Neuronal stem cell (in vitro differentiated cells): Measurements from ENCODE around the gene ZNF784.
A peak's percentile ranks its signal among the peaks of the same experiment; 100 is the strongest.

Source experiments
- DNase-seq: peaks from one replicate; pipeline ENCODE4 v3.0.0-alpha.2; 2013; ENCODE audit warnings: low spot score
- H2AFZ ChIP-seq: one replicate; pipeline ENCODE4 v1.6.1; 2013; ENCODE audit warnings: mild to moderate bottlenecking, low read length, inconsistent platforms
- H2AK5ac ChIP-seq: 2 replicates; pipeline ENCODE4 v1.6.1; 2013; ENCODE audit warnings: low read depth, mild to moderate bottlenecking, inconsistent platforms, low read length, moderate library complexity, mixed read lengths
- H2BK120ac ChIP-seq: 2 replicates; pipeline ENCODE4 v1.6.1; 2013; ENCODE audit warnings: low read depth, mild to moderate bottlenecking, inconsistent platforms, low read length, moderate library complexity, mixed read lengths
- H2BK12ac ChIP-seq: one replicate; pipeline ENCODE4 v1.6.1; 2013; ENCODE audit warnings: low read length, inconsistent platforms
- H2BK15ac ChIP-seq: 2 replicates; pipeline ENCODE4 v1.6.1; 2013; ENCODE audit warnings: mild to moderate bottlenecking, low read length, inconsistent platforms, mixed read lengths
- H2BK5ac ChIP-seq: one replicate; pipeline ENCODE4 v1.6.1; 2013; ENCODE audit warnings: inconsistent platforms, mild to moderate bottlenecking, low read length, moderate library complexity
- H3K14ac ChIP-seq: one replicate; pipeline ENCODE4 v1.6.1; 2013; ENCODE audit warnings: low read length, inconsistent platforms
- H3K18ac ChIP-seq: 2 replicates; pipeline ENCODE4 v1.6.1; 2013; ENCODE audit warnings: low read length, inconsistent platforms
- H3K23ac ChIP-seq: 2 replicates; pipeline ENCODE4 v1.6.1; 2013; ENCODE audit warnings: low read depth, mild to moderate bottlenecking, mixed read lengths, low read length, inconsistent platforms; ENCODE audit not compliant: poor library complexity
- H3K27ac ChIP-seq: replicated peaks from 3 replicates; pipeline ENCODE4 v1.5.1; 2013; ENCODE audit warnings: low read length, inconsistent platforms
- H3K27me3 ChIP-seq, 3 experiments: 2 replicates each; pipeline ENCODE4 v1.6.1; 2013; ENCODE audit warnings: low read length in 3 of 3, mild to moderate bottlenecking in 2 of 3, inconsistent platforms in 1 of 3, low read depth in 1 of 3, mixed read lengths in 1 of 3, moderate library complexity in 1 of 3; ENCODE audit not compliant: control insufficient read depth in 3 of 3, insufficient read depth in 3 of 3
- H3K36me3 ChIP-seq, 2 donors: replicated peaks in 1 of 2; 2 replicates each; pipeline ENCODE4 v1.6.1; 2013; ENCODE audit warnings: low read length in 2 of 2; ENCODE audit not compliant: control insufficient read depth in 2 of 2, insufficient read depth in 2 of 2
- H3K4ac ChIP-seq: 2 replicates; pipeline ENCODE4 v1.6.1; 2013; ENCODE audit warnings: inconsistent platforms, mild to moderate bottlenecking, low read length, moderate library complexity
- H3K4me1 ChIP-seq, 2 donors: 1 replicate in 1 of 2; 2 replicates in 1 of 2; pipeline ENCODE4 v1.6.1; 2013; ENCODE audit warnings: low read length in 2 of 2, low read depth in 1 of 2; ENCODE audit not compliant: control insufficient read depth in 2 of 2, insufficient read depth in 1 of 2
- H3K4me2 ChIP-seq: one replicate; pipeline ENCODE4 v1.6.1; 2013; ENCODE audit warnings: mild to moderate bottlenecking, low read length, inconsistent platforms; ENCODE audit not compliant: insufficient read depth, poor library complexity, severe bottlenecking
- H3K4me3 ChIP-seq, 2 donors: 2 replicates each; pipeline ENCODE4 v1.5.1; 2013; ENCODE audit warnings: low read length in 2 of 2, mild to moderate bottlenecking in 2 of 2, inconsistent platforms in 1 of 2, moderate library complexity in 1 of 2
- H3K79me1 ChIP-seq: one replicate; pipeline ENCODE4 v1.6.1; 2013; ENCODE audit warnings: low read depth, mild to moderate bottlenecking, inconsistent platforms, low read length, moderate library complexity
- H3K9ac ChIP-seq: one replicate; pipeline ENCODE4 v1.6.1; 2013; ENCODE audit warnings: mild to moderate bottlenecking, low read depth, low read length, inconsistent platforms; ENCODE audit not compliant: poor library complexity
- H3K9me3 ChIP-seq, 2 donors: replicated peaks in 1 of 2; 2 replicates each; pipeline versions ENCODE3 to v1.6.1; 2013; ENCODE audit warnings: low read length in 2 of 2, mild to moderate bottlenecking in 2 of 2, inconsistent platforms in 1 of 2, low read depth in 1 of 2, mixed read lengths in 1 of 2, moderate library complexity in 1 of 2; ENCODE audit not compliant: control insufficient read depth in 2 of 2, insufficient read depth in 1 of 2
- H4K8ac ChIP-seq: one replicate; pipeline ENCODE4 v1.6.1; 2013; ENCODE audit warnings: low read depth, mild to moderate bottlenecking, inconsistent platforms, low read length, moderate library complexity
- H4K91ac ChIP-seq: one replicate; pipeline ENCODE4 v1.6.1; 2013; ENCODE audit warnings: low read length, low read depth, mild to moderate bottlenecking, inconsistent platforms; ENCODE audit not compliant: poor library complexity
- WGBS, 2 donors: extraction: QIAGEN DNeasy Blood & Tissue Kit; methylation state at CpG; one replicate each; pipeline ENCODE4 v1.1.7; 2013; ENCODE audit warnings: missing lambda C conversion rate in 2 of 2, mixed read lengths in 1 of 2; ENCODE audit not compliant: insufficient read length in 2 of 2, insufficient replicate concordance in 1 of 2; ENCODE audit errors: extremely low coverage in 2 of 2; 5-methylcytosine and 5-hydroxymethylcytosine counted together

ZNF784 gene

GRCh38 chr19:55616395-55616875 lies 7.9 kb downstream of the ZNF784 start:
- no peak overlapping the region for H3K9ac ChIP-seq
- H2BK5ac ChIP-seq = no peak overlapping the region
- no peak overlapping the region for H3K4me2 ChIP-seq
- H3K36me3 ChIP-seq = peaks cover 36 to 74% of the 10 kb centered on the region in 2 donors
- H3K4me1 ChIP-seq = no peaks in the 10 kb centered on the region
- H3K79me1 ChIP-seq = peaks cover 13% of the 10 kb centered on the region
- no peak overlapping the region for H3K4me3 ChIP-seq
- no peak overlapping the region for H2BK15ac ChIP-seq
- H3K14ac ChIP-seq = peak overlapping the region; percentile 17
- H3K9me3 ChIP-seq = peaks cover 0 to 4% of the 10 kb centered on the region in 2 donors
- no peaks in the 10 kb centered on the region for H3K27me3 ChIP-seq
- no peak overlapping the region for H2BK120ac ChIP-seq
- DNase-seq = no peak
- no peak overlapping the region for H4K91ac ChIP-seq
- H3K18ac ChIP-seq = no peak overlapping the region
- no peak overlapping the region for H4K8ac ChIP-seq
- H3K4ac ChIP-seq = no peak overlapping the region
- no peak overlapping the region for H2AFZ ChIP-seq
- no peak overlapping the region for H2AK5ac ChIP-seq
- no peak overlapping the region for H2BK12ac ChIP-seq
- peak overlapping the region; percentile 39 for H3K23ac ChIP-seq
- no CpG with 5 or more reads among the region's 38 CpGs for WGBS, 2 donors
- no peak overlapping the region for H3K27ac ChIP-seq

DNA sequence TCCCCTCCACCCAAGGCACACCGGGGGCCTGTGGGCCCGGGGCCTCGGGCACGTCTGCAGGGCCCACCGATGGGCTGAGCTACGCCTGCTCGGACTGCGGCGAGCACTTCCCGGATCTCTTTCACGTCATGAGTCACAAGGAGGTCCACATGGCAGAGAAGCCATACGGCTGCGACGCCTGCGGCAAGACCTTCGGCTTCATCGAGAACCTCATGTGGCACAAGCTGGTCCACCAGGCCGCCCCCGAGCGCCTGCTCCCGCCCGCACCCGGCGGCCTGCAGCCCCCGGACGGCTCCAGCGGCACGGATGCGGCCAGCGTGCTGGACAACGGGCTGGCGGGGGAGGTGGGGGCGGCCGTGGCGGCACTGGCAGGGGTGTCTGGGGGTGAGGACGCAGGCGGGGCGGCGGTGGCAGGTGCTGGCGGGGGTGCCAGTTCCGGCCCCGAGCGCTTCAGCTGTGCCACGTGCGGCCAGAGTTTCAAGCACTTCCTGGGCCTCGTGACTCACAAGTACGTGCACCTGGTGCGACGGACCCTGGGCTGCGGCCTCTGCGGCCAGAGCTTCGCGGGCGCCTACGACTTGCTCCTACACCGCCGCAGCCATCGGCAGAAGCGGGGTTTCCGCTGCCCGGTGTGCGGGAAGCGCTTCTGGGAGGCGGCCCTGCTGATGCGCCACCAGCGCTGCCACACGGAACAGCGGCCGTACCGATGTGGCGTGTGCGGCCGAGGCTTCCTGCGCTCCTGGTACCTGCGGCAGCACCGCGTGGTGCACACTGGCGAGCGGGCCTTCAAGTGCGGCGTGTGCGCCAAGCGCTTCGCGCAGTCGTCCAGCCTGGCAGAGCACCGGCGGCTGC lies 8.6 kb downstream of the ZNF784 start:
- Histone ChIP-seq H2AFZ (no peak overlapping the region), H3K79me1 (peaks cover 13% of the 10 kb centered on the region)
- no CpG with 5 or more reads among the region's 88 CpGs for WGBS, 2 donors

GRCh38 chr19:55614711-55615542 lies 9.4 kb downstream of the ZNF784 start:
- Histone ChIP-seq H2AK5ac (no peak overlapping the region), H3K9ac (no peak overlapping the region), H4K8ac (no peak overlapping the region), H3K36me3 (peaks cover 28 to 74% of the 10 kb centered on the region in 2 donors), H3K27ac (no peak overlapping the region), H3K4me3 (no peak overlapping the region), H3K4me2 (no peak overlapping the region), H3K23ac (no peak overlapping the region), H3K14ac (no peak overlapping the region), H2BK15ac (no peak overlapping the region), H2BK12ac (no peak overlapping the region), H3K4ac (no peak overlapping the region), H4K91ac (no peak overlapping the region), H3K9me3 (peaks cover 0 to 4% of the 10 kb centered on the region in 2 donors), H2BK5ac (peak overlapping the region; percentile 50), H2AFZ (no peak overlapping the region), H2BK120ac (no peak overlapping the region), H3K27me3 (no peaks in the 10 kb centered on the region), H3K4me1 (no peaks in the 10 kb centered on the region), H3K79me1 (peaks cover 14% of the 10 kb centered on the region), H3K18ac (no peak overlapping the region)
- WGBS, 2 donors = no CpG with 5 or more reads among the region's 98 CpGs
- no peak for DNase-seq

More for the DNA sequence above, 8.6 kb downstream of the ZNF784 start:
- H3K4me3 ChIP-seq = no peak overlapping the region
- H3K27me3 ChIP-seq = no peaks in the 10 kb centered on the region
- H3K23ac ChIP-seq = peak overlapping the region; percentile 25
- no peak overlapping the region for H2AK5ac ChIP-seq
- H3K36me3 ChIP-seq = peaks cover 31 to 74% of the 10 kb centered on the region in 2 donors
- no peak overlapping the region for H3K18ac ChIP-seq
- H3K4ac ChIP-seq = no peak overlapping the region
- no peak overlapping the region for H2BK120ac ChIP-seq
- H3K9ac ChIP-seq = no peak overlapping the region
- H3K9me3 ChIP-seq = peaks cover 0 to 4% of the 10 kb centered on the region in 2 donors
- no peak overlapping the region for H2BK15ac ChIP-seq
- H2BK12ac ChIP-seq = no peak overlapping the region
- no peak overlapping the region for H3K27ac ChIP-seq
- no peaks in the 10 kb centered on the region for H3K4me1 ChIP-seq
- no peak overlapping the region for H4K8ac ChIP-seq
- H3K14ac ChIP-seq = no peak overlapping the region
- H2BK5ac ChIP-seq = no peak overlapping the region
- DNase-seq = no peak
- H3K4me2 ChIP-seq = no peak overlapping the region
- no peak overlapping the region for H4K91ac ChIP-seq
